ENCODE results near the gene VWA5B1.
"Not testable (repeated sequence)": the region's sequence is repeated elsewhere in the genome, so short reads cannot be mapped to it uniquely, and the experiment has no call there.

The VWA5B1 gene, protein sequence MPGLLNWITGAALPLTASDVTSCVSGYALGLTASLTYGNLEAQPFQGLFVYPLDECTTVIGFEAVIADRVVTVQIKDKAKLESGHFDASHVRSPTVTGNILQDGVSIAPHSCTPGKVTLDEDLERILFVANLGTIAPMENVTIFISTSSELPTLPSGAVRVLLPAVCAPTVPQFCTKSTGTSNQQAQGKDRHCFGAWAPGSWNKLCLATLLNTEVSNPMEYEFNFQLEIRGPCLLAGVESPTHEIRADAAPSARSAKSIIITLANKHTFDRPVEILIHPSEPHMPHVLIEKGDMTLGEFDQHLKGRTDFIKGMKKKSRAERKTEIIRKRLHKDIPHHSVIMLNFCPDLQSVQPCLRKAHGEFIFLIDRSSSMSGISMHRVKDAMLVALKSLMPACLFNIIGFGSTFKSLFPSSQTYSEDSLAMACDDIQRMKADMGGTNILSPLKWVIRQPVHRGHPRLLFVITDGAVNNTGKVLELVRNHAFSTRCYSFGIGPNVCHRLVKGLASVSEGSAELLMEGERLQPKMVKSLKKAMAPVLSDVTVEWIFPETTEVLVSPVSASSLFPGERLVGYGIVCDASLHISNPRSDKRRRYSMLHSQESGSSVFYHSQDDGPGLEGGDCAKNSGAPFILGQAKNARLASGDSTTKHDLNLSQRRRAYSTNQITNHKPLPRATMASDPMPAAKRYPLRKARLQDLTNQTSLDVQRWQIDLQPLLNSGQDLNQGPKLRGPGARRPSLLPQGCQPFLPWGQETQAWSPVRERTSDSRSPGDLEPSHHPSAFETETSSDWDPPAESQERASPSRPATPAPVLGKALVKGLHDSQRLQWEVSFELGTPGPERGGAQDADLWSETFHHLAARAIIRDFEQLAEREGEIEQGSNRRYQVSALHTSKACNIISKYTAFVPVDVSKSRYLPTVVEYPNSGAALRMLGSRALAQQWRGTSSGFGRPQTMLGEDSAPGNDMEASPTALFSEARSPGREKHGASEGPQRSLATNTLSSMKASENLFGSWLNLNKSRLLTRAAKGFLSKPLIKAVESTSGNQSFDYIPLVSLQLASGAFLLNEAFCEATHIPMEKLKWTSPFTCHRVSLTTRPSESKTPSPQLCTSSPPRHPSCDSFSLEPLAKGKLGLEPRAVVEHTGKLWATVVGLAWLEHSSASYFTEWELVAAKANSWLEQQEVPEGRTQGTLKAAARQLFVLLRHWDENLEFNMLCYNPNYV

DNA sequence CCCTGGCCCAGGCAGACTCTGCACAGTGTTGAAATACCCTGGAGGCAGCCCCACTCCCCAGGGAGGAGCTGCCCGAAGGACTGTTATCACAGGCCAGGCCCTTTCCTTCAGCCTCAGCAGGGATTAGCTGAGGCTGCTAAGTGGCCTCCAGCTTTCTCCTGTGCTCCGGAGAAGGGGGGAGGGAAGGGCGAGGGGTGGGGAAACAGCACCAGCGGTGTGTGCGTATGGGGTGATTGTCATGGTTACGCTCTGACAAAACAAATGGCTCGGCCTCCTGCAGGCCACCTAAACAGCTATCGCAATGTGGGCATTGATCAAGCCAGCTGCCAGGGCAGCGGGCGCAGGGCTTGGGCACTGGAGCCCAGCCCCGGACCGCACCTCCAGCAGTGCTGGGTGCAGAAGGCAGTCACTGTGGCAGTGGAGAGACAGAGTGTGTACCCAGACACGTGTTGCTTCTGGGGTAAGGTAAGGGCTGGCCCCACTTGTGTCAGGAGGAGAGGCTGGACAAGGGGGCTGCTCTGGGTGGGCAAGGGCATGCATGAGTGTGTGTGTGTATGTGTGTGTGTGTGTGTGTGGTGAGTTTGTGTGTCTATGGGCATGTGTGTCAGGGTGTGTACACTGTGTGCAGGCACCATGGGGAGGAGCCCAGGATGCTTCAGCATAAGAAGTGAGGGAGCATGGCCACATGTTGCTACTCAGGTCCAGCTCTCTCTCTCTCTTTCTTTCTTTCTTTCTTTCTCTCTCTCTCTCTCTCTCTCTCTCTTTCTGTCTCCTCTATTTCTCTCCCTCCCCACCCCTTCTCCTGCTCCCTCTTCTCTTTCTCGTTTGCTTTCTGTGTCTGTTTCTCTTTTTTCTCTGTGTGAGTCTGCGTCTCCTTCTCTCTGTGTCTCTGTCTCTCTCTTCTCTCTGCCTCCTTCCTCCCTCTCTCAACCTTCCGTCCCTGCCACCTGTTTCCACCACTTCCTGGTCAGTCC, at the start of gene VWA5B1:
VWA5B1 (plus strand) TSS at position 252 of the 974 bp plus-strand sequence. CDS start 19,727 bp downstream, outside the sequence.
- no peak for DNase-seq (ENCODE audit: low spot score)

DNA sequence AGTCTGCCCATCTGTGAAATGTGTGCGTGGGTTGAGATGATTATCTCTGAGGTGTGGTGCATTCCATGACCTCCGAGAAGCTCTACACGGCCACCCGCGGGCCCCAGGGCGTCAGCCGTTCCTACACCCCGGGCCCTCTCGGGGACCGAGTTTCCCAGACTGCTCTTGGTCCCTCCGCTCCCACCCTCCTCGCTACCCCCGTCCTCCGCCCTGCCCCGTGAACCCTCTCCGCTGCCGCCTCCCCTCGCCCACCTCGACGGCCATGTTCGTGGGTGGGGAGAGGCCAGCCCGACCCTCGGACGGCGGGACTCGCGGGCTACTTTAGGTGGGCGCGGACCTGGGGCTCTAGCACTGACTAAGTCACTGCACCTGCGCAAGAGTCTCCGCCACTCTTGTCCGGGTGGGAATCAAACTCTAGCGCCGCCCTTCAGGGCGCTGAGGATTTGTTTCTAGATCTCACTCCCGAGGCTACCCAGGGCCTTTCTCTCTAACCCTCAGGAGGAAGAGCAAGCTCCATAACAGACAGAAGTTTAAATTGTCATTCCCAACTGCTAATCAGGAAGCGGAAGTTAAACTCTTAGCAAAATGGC, 47.7 kb upstream of the VWA5B1 start:
- no peak for DNase-seq (ENCODE audit: low spot score)

DNA sequence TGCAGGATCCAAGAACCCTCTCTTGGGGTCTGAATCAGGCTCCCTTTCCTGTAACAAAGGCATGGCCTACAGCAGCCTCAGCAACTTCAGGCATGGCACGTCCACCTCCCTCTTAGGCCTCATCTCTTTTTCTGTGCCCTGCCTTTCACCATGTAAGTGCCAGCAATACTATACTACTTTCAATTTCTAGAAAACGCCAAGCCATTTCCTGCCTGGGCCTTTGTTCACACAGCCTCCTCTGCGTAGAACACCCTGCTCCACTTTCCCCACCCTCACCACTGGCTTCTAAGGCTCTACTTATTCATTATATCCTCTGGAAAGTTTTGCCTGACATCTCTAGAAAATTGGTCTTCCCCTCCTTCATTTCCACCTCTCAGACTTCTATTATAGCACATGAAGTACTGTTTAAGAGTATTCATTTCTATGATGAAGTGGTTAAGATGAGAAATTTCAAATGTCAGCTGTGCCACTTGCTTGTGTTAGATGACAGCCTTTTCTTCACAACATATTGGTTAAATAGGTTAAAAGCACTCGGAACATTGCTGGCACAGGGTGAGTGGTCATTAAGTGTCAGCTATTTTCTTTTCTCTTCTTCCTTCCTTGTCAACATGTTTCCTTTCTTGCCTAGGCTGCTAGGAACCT, 41.6 kb upstream of the VWA5B1 start:
- no peak for DNase-seq (ENCODE audit: low spot score)

DNA sequence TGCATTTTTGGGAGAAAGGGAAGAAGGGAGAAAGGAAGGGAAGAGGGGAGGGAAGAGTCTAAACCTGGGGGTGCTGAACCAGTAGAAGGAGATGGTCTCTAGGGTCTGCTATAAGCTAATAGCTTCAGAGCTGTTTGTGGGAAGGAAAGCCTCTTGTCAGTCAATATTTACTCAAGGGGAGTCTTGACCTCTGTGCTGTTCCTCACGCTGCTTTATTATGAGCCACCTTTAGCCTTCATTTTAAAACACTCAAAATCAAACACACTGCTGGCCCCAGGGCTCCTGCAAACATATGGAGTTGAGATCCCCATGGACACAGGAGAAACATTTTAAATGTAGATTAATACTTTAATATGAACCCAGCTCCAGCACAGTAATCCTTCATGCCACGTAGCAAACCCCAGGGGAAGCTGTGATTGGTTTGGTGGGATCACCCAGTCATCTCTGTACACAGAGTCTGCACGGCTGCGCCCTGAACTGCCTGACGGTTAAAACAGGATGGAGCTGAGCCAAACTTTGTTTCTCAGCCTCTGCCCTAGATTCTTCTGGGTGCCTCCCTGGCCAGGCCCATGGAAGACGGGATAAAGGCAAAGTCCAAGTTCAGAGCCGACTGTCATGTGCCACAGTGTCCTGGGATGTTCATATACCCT, 40.2 kb upstream of the VWA5B1 start:
- no peak for DNase-seq (ENCODE audit: low spot score)

DNA sequence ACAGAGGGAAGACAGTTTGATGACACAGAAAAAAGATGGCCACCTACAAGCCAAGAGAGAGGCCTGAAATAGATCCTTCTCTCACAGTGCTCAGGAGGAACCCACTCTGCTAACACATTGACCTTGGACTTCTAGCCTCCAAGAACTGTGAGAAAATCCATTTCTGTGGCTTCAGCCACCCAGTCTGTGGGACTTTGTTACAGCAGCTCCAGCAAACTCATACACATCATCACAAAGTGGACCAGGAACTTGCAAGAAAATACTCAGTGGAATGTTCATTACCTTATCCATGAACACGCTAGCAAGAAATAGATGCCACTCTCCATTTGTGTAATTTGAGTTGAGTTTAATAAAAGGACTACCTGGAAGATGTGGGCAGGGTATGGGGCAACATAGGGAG, 38.1 kb upstream of the VWA5B1 start:
- DNase-seq (ENCODE audit: low spot score): no peak

DNA sequence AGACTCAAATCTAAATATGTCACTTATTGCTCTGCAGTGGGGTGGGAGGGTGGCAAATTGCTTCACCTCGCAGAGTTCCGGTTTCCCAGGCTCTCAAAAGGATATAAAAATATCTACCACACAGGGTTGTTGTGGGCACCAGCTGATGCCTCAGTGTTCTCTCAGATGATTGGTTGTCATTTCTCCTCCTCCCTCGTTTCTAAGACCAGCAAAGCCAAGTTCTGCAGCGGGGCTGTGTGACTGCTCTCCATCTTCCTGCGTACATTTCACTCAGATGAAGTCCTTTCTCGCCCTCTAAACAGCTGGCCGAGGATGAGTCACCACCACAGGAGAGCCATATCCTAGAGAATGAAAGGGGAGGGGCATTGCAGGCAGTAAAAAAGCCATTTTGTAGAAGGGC, 35.0 kb upstream of the VWA5B1 start:
- DNase-seq (ENCODE audit: low spot score): peak; percentile 57

DNA sequence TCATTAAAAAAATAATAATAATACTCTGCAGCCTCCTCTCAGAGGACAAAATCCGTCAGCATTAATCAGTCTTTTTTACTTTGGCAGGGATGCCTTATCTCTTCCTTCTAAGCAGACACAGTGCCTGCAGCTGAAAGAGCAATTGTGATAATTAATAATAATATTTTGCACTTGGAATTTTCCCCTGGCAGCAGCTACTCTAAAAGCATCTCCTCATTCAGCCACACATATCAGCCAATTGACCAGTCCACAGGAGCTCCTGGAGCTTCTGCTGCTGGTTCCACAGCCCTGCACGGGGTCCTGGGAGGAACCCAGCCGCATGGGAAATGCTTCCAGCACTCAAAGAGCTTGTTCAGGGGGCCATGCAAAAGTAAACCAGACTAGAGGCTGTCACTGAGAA, 31.0 kb upstream of the VWA5B1 start:
- no peak for DNase-seq (ENCODE audit: low spot score)

DNA sequence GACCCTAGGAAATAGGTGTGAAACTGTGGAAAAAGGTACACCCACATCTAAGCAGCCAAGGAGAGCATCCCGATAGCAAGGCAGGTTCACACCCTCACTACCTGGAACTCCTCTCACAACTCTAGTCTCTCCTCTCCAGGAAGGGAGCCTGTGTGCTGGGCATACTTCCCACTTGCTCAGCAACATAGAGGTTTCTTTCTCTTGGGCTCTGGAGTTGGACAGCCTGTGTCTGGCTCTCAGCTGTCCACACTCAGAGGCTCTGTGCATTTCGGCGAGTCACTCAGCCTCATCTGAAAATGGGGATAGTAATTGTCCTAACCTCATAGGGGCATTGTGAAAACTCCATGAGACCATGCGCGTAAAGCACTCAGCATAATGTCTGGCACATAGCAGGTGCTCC, 29.6 kb upstream of the VWA5B1 start:
- DNase-seq (ENCODE audit: low spot score): no peak

DNA sequence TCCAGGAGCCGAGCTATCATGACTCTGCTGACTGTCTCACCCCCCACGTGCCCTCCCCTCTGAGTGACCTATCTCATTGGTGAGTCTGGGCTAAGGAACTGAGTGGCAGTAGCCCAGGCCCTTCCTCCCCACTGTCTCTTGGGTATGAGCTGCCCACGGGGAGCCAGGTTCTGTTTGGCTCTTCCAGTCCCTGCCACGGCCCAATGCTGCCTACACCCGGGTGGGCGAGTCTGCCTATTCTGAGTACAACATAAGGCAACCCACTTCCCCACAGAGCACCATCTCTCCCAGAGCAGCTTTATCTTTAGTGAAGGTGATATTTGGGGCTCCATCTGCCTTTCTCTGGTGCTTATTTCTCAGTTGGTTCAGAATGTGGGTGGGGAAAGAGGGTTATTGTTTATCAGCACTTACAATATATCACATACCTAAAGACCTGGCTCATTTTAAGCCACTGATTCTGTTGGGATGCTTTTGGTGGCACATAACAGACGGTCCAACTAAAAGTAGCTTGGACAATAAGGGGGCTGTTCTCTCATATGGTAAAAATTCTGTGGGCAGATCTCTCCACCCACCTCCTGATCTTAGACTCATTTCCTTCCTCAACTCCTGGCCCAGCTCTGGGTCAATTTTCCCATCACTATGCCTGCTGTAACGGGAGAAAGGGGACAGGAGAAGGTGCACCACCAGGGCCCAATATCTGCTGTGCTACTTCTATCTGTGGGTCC, 27.7 kb upstream of the VWA5B1 start:
- DNase-seq (ENCODE audit: low spot score): no peak

DNA sequence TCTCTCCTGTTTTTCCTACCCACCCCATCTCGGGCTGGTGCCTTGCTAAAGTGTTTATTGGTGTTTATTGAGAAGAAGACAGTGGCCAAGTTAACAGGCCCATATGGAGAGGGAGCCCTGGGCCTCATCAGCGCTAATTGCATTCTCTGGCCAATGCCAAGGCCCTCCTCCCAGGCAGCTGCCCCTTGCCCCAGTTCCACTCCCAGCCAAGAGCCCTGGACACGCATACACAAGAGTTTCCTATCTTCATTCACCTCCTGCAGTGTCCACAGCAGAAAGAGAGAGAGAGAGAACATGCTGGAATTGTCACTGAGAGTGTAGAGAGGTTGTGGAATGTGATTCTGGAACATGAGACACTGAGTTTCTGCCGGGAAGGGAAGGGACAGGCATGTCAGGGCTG, 25.4 kb upstream of the VWA5B1 start:
- no peak for DNase-seq (ENCODE audit: low spot score)

DNA sequence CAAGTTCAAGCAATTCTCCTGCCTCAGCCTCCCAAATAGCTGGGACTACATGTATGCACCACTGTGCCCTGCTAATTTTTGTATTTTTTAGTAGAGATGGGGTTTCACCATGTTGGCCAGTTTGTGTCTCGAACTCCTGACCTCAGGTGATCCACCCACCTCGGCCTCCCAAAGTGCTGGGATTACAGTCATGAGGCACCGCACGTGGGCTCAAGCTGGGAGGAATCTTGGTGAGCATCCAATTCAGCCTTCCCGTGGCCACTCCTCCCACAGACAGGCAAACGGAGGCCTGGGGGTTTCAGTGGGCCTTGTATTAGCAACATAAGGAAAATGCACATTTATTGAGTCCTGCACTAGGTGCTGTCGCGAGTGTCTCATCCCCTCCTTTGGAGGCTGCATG, 24.5 kb upstream of the VWA5B1 start:
- no peak for DNase-seq (ENCODE audit: low spot score)

DNA sequence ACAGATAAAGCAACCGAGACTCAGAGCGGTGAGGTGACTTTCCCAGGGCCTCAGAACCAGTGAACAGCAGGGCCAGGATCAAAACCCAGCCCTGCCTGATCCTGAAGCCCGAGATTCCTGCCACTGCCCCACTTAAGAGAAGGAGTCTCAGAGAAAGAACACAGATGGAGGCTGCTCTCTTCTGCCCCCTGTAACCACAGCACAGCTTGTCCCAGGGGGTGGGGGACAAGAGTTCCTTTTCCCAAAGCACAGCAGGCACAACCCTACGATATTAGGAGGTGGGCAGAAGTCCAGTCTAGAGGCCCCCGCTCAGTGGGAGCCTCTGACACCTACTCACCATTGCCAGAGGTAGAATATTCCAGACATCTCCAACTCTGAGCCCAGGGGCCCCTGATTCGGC, 24.0 kb upstream of the VWA5B1 start:
- DNase-seq (ENCODE audit: low spot score): no peak

DNA sequence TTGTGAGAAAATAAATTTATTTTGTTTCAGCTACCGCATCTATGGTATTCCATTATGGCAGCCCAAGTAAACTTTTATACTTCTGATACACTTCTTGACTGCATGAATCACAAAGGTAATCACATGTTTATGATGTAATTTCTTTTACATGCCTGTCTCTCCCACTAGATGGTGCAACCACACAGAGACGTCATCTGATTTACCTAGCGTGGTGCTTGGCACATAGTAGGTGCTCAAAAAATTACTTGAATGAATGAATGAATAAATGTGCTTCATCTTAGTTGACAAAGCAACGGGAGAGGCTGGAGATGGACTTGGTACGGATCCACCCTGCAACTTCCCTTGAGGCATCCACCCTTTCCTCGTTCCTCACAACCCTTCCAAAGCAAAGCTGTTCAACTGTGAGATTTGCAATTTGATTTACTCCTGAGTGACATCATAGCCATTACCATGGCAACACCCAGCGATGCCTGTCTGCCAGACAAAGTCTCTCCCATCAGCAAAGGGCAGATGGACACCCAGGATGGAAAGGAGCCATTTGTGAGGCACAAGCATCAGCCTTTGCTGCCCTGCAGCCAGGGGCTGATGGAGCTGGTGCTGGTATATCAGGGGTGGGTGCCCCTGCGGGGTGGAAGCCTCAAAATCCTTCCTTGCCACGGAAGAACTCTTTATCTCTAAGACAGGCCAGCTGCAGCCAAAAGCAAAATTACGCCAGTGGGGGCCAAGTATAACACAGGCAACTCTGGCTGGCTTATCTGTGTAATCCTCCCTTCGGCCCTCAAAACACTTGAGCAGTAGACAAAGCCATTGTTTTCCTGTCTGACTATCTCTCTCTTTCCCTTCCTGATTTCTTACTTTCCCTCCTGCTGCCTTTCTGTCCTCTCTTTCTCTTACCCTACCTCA, 18.9 kb upstream of the VWA5B1 start:
- no peak for DNase-seq (ENCODE audit: low spot score)

DNA sequence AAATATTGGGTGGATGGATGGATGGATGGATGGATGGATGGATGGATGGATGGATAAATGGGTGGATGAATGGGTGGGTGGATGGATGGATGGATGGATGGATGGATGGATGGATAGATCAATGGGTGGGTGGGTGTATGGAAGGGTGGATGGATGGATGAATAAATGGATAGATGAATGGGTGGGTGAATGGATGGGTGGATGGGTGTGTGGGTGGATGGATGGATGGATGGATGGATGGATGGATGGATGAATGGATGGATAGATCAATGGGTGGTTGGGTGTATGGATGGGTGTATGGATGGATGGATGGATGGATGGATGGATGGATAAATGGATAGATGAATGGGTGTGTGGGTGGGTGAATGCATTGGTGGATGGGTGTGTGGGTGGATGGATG, 17.0 kb upstream of the VWA5B1 start:
- not testable (repeated sequence) for DNase-seq (ENCODE audit: low spot score)

DNA sequence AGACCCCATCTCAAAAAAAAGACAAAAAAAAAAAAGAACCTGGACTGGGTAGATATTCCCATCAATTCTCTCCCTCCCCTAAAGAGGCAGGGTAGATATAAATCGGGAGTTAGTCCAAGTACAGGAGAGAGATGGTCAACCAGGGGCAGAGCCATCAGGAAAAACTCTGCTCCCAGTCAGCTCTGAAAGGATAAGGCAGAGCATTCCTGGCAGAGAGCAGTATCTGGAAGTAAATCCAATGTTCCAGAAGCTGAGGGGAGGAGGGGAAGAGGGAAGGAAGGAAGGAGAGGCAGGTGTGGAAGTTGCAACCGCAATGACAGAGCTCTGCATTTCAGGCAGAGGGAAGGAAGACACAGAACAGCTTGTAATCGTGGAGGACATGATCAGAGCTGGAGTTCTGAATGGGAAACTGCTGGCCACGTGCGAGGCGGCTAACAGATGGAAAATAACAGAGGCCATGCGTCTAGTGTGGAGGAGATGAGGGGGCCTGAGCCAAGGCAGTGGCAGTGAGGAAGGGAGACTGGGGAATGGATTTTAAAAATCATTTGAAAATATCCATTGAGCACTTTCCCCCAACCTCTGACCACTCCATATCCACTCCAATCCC, 15.3 kb upstream of the VWA5B1 start:
- DNase-seq (ENCODE audit: low spot score): no peak

DNA sequence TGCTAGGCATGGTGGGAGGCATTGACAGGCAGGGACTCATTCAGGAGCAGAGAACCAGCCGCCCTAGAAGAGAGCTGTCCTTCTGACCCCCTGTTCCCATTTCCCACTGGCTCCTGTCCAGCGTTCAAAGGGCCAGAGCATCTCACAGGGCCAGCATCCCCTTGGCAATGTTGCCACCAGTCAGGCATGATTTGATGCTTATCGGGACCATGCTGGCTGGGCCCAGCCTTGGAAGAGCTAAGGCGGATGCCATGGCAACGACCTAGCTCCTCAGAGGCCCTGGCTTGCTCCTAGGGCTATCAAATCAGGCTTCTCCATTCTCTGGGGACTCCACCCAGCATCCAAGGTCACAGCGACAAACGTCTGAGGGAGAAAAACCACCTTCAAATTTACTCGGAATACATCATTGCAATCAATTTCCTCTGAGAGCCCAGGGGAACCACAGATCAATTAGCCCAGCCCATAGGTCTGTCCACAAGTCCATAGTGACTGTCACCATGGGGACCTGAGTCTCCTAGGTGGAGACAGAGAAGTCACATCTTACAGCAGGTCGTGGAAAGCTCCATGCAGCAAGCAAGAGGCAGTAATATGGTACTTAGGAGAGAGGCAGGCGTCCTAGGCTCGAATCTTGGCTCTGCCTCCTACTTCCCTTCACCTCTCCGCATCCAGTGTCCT, 14.1 kb upstream of the VWA5B1 start:
- DNase-seq (ENCODE audit: low spot score): no peak

DNA sequence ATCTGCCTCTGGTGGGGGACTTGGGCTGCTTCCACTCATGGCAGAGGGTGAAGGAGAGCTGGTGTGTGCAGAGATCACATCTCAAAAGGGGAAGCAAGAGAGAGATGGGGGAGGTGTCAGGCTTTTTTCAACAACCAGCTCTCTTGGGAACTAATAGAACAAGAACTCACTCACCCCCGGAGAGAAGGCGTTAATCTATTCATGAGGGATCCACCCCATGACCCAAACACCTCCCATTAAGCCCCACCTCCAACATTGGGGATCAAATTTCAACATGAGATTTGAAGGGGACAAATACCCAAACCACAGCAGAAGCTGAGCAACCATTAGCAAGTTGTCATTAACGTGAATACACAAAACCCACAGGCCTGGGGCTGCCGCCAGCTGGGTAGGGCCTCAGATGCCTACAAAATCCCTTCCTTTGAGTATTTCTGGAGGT, 12.0 kb upstream of the VWA5B1 start:
- DNase-seq (ENCODE audit: low spot score): no peak

All from AG08395 (cell line).